Measurements from ENCODE around the gene USP21.

The USP21 gene

GRCh38 chr1:161138431-161138830 is 20.9 kb upstream of the USP21 start:
- no peak for DNase-seq

GRCh38 chr1:161139766-161140165 is 19.5 kb upstream of the USP21 start:
- DNase-seq = no peak

GRCh38 chr1:161140755-161141400 is 18.4 kb upstream of the USP21 start:
- no peak for DNase-seq

- DNase-seq = no peak
Observed at GRCh38 chr1:161145832-161146231, 13.5 kb upstream of the USP21 start.

- no peak for DNase-seq
Observed at GRCh38 chr1:161153176-161153575, 6.1 kb upstream of the USP21 start.

GRCh38 chr1:161153682-161154337 is 5.5 kb upstream of the USP21 start, which contains the start of gene UFC1:
UFC1 (plus strand) TSS chr1:161153978; CDS start chr1:161153998, 20 bp downstream.
- DNase-seq = peak; percentile 78

- DNase-seq = no peak
Observed at GRCh38 chr1:161157867-161158266, 1.4 kb upstream of the USP21 start.

- DNase-seq = no peak
Observed at GRCh38 chr1:161158316-161159010, 837 bp upstream of the USP21 start.

- no peak for DNase-seq
Observed at GRCh38 chr1:161159913-161160243, 578 bp downstream of the USP21 start.

GRCh38 chr1:161160671-161161145 is 1.4 kb downstream of the USP21 start:
- no peak for DNase-seq

- DNase-seq = no peak
Observed at GRCh38 chr1:161161652-161162051, 2.4 kb downstream of the USP21 start.

GRCh38 chr1:161162052-161162451 is 2.8 kb downstream of the USP21 start:
- DNase-seq = no peak

GRCh38 chr1:161162806-161163205 is 3.5 kb downstream of the USP21 start:
- no peak for DNase-seq

GRCh38 chr1:161163793-161164192 is 4.5 kb downstream of the USP21 start:
- no peak for DNase-seq

- no peak for DNase-seq
Observed at GRCh38 chr1:161164901-161165610, 5.8 kb downstream of the USP21 start.

GRCh38 chr1:161165742-161166668 is 6.7 kb downstream of the USP21 start, which contains the start of gene PPOX:
PPOX (plus strand) TSS chr1:161166426; CDS start chr1:161166848, 422 bp downstream.
- DNase-seq = peak; percentile 95

- no peak for DNase-seq
Observed at GRCh38 chr1:161166669-161167548, 7.6 kb downstream of the USP21 start.

GRCh38 chr1:161168906-161169305 is 9.6 kb downstream of the USP21 start:
- no peak for DNase-seq

GRCh38 chr1:161171191-161171590 is 11.9 kb downstream of the USP21 start:
- DNase-seq = no peak

GRCh38 chr1:161171696-161172095 is 12.4 kb downstream of the USP21 start:
- no peak for DNase-seq

- DNase-seq = no peak
Observed at GRCh38 chr1:161172349-161172748, 13.0 kb downstream of the USP21 start.

Data from GDM1 (cell line).